ENCODE measurements around the gene MUC5B. TPM values are rescaled to one million over a fixed set of nuclear protein-coding genes. Genes with fewer than 3 reads are reported as not detected.
"Not testable (repeated sequence)": the region's sequence is repeated elsewhere in the genome, so short reads cannot be mapped to it uniquely, and the experiment has no call there.

MUC5B gene
- total RNA-seq, 1 donor from 2014 or later, result not detected

DNA sequence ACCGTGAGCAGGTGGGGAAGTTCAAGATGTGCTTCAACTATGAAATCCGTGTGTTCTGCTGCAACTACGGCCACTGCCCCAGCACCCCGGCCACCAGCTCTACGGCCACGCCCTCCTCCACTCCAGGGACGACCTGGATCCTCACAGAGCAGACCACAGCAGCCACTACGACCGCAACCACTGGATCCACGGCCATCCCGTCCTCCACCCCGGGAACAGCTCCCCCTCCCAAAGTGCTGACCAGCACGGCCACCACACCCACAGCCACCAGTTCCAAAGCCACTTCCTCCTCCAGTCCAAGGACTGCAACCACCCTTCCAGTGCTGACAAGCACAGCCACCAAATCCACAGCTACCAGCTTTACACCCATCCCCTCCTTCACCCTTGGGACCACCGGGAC is 22.9 kb downstream of the MUC5B start:
- DNase-seq (ENCODE audit: low spot score), result not testable (repeated sequence)

DNA sequence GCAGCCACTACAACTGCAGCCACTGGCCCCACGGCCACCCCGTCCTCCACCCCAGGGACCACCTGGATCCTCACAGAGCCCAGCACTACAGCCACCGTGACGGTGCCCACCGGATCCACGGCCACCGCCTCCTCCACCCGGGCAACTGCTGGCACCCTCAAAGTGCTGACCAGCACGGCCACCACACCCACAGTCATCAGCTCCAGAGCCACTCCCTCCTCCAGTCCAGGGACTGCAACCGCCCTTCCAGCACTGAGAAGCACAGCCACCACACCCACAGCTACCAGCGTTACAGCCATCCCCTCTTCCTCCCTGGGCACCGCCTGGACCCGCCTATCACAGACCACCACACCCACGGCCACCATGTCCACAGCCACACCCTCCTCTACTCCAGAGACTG is 23.4 kb downstream of the MUC5B start:
- DNase-seq (ENCODE audit: low spot score), result not testable (repeated sequence)

DNA sequence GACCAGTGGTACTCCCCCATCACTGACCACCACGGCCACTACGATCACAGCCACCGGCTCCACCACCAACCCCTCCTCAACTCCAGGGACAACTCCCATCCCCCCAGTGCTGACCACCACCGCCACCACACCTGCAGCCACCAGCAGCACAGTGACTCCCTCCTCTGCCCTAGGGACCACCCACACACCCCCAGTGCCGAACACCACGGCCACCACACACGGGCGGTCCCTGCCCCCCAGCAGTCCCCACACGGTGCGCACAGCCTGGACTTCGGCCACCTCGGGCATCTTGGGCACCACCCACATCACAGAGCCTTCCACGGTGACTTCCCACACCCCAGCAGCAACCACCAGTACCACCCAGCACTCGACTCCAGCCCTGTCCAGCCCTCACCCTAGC is 24.2 kb downstream of the MUC5B start:
- DNase-seq (ENCODE audit: low spot score), result not testable (repeated sequence)

DNA sequence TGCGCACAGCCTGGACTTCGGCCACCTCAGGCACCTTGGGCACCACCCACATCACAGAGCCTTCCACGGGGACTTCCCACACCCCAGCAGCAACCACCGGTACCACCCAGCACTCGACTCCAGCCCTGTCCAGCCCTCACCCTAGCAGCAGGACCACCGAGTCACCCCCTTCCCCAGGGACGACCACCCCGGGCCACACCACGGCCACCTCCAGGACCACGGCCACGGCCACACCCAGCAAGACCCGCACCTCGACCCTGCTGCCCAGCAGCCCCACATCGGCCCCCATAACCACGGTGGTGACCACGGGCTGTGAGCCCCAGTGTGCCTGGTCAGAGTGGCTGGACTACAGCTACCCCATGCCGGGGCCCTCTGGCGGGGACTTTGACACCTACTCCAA is 26.1 kb downstream of the MUC5B start:
- not testable (repeated sequence) for DNase-seq (ENCODE audit: low spot score)

DNA sequence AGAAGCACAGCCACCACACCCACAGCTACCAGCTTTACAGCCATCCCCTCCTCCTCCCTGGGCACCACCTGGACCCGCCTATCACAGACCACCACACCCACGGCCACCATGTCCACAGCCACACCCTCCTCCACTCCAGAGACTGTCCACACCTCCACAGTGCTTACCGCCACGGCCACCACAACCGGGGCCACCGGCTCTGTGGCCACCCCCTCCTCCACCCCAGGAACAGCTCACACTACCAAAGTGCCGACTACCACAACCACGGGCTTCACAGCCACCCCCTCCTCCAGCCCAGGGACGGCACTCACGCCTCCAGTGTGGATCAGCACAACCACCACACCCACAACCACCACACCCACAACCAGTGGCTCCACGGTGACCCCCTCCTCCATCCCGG is 27.5 kb downstream of the MUC5B start:
- not testable (repeated sequence) for DNase-seq (ENCODE audit: low spot score)

DNA sequence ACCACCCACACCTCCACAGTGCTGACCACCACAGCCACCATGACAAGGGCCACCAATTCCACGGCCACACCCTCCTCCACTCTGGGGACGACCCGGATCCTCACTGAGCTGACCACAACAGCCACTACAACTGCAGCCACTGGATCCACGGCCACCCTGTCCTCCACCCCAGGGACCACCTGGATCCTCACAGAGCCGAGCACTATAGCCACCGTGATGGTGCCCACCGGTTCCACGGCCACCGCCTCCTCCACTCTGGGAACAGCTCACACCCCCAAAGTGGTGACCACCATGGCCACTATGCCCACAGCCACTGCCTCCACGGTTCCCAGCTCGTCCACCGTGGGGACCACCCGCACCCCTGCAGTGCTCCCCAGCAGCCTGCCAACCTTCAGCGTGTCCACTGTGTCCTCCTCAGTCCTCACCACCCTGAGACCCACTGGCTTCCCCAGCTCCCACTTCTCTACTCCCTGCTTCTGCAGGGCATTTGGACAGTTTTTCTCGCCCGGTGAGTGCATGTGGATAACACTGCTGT is 28.4 kb downstream of the MUC5B start:
- no peak for DNase-seq (ENCODE audit: low spot score)

DNA sequence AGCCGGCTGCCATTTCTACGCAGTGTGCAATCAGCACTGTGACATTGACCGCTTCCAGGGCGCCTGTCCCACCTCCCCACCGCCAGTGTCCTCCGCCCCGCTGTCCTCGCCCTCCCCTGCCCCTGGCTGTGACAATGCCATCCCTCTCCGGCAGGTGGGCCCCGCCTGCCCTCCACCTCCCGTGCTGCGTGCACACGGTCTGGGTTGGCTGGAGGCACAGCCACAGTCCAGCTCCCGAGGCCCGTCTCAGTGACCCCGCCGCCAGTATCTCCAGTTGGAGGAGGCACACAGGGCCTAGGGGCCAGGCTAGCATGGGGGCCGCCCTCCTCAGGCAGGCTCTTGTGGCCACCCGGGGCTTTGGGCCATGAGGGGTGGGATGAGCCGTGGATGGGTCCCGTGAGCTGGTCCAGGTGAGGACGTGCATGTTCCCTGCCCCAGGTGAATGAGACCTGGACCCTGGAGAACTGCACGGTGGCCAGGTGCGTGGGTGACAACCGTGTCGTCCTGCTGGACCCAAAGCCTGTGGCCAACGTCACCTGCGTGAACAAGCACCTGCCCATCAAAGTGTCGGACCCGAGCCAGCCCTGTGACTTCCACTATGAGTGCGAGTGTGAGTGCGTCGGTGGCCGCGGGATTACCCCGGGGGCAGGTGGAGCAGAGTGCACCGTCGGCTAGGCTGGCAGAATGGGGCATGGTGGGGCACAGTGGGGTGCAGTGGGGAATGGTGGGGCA is 29.7 kb downstream of the MUC5B start:
- DNase-seq (ENCODE audit: low spot score), result no peak

DNA sequence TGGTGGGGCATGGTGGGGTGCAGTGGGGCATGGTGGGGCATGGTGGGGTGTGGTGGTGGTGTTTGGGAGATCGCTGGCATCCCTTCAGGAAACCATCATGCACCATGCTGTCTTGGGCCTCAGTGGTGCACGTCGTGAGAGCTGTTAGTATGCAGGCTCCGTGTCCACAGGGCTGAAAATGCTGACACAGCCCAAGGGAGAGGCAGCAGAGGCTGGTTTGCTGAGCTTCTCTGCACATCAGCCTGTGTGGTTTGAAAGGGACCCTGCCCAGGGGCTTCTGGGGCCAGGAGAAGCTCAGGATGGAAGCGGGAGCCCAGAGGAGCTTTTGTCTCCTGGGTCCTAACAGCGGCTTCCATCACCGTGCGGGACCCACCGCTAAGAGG is 30.2 kb downstream of the MUC5B start:
- no peak for DNase-seq (ENCODE audit: low spot score)

DNA sequence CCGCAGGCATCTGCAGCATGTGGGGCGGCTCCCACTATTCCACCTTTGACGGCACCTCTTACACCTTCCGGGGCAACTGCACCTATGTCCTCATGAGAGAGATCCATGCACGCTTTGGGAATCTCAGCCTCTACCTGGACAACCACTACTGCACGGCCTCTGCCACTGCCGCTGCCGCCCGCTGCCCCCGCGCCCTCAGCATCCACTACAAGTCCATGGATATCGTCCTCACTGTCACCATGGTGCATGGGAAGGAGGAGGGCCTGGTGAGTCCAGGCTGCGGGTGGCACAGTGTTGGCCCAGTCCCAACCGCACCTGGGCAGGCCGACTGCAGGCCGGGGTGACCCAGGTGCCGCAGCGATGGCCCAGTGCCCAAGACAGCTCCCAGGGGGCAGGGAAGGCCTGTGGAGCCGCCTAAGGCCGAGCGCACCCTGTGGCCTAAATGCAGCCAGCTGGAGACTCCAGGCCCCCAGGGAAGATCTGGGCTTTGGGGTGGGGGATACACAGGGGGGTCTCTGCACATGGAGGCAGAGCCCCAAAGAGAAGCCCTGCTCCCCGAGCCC is 31.3 kb downstream of the MUC5B start:
- no peak for DNase-seq (ENCODE audit: low spot score)

DNA sequence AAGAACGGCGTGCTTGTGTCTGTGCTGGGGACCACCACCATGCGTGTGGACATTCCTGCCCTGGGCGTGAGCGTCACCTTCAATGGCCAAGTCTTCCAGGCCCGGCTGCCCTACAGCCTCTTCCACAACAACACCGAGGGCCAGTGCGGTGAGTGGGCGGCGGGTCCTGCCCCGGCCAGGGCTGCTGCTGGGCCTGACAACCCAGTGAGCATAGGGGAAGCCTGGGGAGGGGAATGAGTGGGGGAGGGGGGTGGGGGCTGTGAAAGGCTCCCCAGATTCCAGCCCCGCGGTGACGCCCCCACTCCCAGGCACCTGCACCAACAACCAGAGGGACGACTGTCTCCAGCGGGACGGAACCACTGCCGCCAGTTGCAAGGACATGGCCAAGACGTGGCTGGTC is 31.9 kb downstream of the MUC5B start:
- DNase-seq (ENCODE audit: low spot score), result no peak

DNA sequence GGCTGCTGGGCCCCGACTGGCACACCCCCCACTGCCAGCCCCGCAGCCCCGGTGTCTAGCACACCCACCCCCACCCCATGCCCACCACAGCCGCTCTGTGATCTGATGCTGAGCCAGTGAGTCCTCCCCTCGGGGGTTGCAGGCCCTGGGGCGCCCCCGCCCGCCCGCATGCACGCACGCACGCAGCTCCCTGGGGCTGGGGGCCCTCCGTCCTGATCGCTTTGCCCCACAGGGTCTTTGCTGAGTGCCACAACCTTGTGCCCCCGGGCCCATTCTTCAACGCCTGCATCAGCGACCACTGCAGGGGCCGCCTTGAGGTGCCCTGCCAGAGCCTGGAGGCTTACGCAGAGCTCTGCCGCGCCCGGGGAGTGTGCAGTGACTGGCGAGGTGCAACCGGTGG is 32.3 kb downstream of the MUC5B start:
- DNase-seq (ENCODE audit: low spot score), result no peak

DNA sequence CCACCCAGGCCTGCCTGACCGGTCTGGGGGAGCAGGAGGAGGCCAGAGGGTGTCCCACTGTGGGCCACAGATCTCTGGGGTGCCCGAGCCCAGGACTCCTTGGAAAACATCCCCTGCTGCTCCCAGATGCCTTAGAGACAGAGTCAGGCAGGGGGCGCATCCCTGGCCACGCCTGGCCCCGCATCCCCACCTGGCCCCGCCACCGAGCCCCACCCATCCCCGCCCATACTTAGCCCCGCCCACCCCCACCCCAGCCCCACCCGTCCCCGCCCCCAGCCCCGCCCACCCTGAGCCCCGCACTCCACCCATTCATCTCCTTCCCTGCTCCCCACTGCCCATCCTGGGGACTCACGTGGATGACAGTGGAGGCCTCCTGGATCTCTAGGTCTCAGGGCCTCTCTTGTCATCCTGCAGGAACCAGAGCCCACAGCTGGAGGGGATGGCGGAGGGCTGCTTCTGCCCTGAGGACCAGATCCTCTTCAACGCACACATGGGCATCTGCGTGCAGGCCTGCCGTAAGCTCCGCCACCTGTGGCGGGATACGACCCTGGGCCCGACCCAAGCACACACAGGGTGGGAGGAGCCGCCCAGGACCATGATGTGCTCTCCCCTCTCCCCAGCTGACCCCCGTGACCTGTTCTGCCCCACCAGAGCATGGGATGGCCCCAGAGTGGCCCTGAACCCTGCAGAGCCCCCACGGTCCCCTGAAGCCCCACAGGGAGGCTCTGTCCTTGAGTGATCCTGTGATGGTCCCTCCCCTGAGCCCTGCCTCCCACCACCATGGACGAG is 33.6 kb downstream of the MUC5B start:
- DNase-seq (ENCODE audit: low spot score), result no peak

DNA sequence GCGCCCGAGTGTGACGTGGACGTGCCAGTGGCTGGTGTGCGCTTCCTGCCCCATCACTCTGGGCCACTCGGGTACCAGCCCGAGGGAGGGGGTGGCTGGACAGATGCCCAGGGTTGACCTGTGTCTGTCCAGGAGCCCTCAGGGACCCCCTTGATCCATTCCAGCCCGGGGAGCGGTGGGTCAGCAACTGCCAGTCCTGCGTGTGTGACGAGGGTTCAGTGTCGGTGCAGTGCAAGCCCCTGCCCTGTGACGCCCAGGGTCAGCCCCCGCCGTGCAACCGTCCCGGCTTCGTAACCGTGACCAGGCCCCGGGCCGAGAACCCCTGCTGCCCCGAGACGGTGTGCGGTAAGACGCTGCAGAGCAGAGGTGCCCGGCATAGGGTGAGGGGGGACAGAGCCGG is 34.5 kb downstream of the MUC5B start:
- DNase-seq (ENCODE audit: low spot score), result no peak

DNA sequence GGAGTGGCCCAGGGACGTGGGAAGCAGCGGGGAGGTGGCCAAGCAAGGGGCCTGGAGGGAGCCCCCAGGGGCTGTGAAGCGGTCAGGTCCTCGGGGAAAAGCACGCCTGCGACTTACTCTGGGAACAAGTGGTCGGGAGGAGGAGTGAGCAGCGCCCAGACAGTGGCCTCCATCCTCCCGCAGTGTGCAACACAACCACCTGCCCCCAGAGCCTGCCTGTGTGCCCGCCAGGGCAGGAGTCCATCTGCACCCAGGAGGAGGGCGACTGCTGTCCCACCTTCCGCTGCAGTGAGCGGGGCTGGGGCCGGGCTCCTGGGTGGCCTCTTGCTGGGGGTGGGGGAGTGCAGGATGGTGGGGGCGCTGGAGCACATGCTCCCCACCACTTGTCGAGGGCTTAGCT is 35.0 kb downstream of the MUC5B start:
- no peak for DNase-seq (ENCODE audit: low spot score)

DNA sequence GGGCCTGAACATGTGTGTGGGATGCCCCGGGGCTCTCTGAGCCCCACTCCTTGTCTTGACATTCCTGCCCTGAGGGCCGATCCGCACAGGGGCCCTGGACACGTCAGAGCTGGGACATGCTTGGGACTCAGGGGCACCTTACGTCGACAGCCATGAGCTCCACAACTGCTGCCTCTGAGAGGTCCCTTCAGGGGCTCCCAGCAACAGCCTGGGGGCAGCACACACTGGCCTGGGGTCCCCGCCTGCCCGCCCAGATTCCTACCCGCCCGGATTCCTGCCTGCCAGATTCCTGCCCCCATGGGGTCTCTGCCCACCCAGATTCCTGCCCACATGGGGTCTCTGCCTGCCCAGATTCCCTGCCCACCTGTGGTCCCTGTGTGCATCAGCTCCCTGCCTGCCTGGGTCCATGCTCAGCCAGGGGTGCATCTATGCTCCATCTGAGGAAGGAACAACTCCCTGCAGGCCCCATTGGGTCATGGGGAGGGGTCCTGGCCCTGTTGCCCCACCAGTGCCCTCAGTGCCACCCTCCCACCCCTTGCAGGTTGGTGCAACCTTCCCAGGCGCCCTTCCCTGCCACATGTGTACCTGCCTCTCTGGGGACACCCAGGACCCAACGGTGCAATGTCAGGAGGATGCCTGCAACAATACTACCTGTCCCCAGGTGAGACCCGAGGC is 35.7 kb downstream of the MUC5B start:
- DNase-seq (ENCODE audit: low spot score), result no peak

DNA sequence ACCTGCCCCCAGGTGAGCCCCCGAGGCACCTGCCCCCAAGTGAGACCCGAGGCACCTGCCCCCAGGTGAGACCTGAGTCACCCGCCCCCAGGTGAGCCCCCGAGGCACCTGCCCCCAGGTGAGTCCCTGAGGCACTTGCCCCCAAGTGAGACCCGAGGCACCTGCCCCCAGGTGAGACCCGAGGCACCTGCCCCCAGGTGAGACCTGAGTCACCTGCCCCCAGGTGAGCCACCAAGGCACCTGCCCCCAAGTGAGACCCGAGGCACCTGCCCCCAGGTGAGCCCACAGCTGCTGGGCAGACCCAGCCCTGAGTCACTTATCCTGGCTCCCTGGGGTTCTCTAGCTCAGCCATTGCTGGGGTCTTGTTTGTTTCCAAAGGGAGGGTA is 36.2 kb downstream of the MUC5B start:
- no peak for DNase-seq (ENCODE audit: low spot score)

DNA sequence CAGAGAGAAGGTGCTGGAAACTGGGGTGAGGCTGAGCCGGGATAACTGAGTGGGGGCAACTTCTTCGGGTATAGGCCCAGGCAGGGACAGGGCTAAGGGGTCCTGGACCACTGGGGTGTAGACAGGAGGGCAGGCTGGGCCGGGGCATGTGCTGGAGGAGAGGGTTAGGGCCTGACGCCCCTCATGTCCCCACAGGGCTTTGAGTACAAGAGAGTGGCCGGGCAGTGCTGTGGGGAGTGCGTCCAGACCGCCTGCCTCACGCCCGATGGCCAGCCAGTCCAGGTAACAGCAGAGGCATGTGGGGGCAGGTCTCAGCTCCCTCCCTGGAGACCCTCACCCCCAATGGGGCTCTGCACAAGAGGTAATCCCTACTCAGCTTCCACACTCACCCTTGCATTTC is 36.7 kb downstream of the MUC5B start:
- no peak for DNase-seq (ENCODE audit: low spot score)

DNA sequence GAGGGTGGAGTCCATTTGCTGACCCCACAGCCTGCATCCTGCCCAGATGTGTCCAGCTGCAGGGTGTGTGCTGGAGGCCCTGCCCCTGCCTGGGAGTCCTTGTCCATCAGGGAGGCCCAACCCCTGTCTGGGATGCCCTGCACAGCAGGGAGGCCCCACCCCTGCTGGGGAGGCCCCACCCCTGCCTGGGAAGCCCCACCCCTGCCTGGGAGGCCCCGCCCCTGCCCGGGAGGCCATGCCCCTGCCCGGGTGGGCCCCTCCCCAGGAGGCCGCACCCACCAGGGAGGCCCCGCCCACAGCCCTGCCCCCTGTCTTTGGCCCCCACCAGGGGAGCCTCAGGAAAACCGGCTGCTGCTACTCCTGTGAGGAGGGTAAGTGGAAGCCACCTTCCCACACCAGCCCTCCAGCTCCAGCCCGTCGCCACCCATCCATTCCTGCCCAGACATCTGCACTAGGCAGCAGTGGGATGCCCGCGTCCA is 37.2 kb downstream of the MUC5B start:
- no peak for DNase-seq (ENCODE audit: low spot score)

DNA sequence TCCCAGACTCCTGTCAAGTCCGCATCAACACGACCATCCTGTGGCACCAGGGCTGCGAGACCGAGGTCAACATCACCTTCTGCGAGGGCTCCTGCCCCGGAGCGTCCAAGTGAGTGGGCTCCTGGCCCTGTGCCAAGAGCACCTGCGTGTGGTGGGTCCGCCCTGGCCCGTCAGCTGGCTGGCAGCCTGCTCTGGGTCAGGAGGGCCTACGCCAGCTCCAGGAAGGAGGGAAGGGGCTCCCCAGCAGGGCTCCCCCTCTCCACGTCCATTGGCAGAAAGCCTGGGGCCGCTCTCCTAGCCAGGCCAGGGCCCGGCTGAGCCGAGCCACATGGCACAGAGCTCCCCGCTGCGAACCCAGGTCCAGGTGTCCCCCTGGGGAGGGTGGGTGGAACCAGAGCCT is 37.8 kb downstream of the MUC5B start:
- no peak for DNase-seq (ENCODE audit: low spot score)

DNA sequence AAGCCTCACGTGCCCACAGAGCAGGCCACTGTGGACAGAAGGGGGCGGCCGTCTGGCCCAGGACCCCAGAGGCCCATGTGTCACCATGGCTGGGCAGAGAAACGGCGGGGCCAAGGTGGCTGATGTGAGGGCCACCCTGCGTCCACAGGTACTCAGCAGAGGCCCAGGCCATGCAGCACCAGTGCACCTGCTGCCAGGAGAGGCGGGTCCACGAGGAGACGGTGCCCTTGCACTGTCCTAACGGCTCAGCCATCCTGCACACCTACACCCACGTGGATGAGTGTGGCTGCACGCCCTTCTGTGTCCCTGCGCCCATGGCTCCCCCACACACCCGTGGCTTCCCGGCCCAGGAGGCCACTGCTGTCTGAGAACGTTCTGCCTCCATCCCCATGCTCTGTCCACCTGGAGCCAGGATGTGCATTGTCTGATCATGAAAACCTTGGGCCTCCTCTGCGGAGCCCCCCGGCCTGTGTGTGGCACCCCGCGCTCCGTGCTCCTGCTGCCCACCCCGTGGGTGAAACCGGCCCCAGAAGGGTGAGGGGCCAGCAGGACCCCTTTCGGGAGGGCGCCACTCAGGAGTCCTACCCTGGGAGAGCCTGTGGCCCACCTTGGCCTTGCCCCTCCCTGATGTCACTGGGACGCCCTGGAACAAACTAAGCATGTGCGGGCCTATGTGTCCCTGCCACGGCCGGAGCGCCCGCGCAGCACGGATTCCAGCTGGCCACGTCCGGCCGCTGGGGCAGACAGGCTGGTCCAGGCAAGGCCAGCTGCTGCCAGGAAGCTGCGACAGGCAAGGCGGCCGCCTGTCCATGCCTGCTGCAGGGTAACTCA is 38.6 kb downstream of the MUC5B start:
- DNase-seq (ENCODE audit: low spot score), result no peak
